HTR-8/SVneo (cell line): ENCODE results near the gene PSME4.
"Not testable (repeated sequence)": the region's sequence is repeated elsewhere in the genome, so short reads cannot be mapped to it uniquely, and the experiment has no call there.

Experiments used
- DNase-seq: peaks from one replicate; pipeline ENCODE4 v3.0.0; 2011; ENCODE audit warnings: low spot score, mixed read lengths; ENCODE audit not compliant: insufficient read length
- FAIRE-seq: peaks from 2 replicates; lab custom pipeline; 2011; peaks lifted over from hg19 to GRCh38; lab: Jason Lieb, UNC

Gene PSME4

DNA sequence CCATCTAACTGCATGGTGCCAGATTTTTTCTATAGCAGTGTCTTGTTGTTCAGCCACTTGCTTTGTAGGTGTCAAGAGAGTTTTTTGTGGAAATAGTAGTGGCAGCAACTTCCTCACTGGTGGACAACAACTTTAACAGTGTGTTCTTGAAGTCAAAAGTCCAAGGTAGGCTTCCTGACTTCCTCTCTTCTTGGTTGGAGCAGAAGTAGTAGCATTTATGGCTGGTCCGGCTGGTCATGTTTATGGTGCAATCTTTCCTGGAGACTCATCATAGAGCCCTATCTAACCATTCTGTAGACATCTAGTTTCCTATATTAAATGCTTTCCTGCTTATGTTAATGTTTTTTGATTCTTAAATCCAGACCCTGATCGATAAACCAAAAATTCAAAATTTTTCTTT, 122.7 kb downstream of the PSME4 start:
- DNase-seq (no peak), FAIRE-seq (no peak)

DNA sequence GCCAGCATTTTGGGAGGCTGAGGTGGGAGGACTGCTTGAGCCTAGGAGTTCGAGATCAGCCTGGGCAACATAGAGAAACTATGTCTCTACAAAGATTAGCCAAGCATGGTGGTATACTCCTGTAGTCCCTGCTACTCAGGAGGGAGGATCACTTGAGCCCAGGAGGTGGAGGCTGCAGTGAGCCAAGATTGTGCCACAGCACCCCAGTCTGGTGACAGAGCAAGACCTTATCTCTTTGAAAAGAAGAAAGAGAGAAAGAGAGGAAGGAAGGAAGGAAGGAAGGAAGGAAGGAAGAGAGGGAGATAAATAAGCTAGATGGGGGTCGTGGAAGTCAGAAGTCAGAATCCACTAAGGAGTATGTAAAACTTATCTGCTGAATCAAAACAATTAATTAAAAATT, 127.2 kb downstream of the PSME4 start:
- FAIRE-seq, result no peak
- no peak for DNase-seq

DNA sequence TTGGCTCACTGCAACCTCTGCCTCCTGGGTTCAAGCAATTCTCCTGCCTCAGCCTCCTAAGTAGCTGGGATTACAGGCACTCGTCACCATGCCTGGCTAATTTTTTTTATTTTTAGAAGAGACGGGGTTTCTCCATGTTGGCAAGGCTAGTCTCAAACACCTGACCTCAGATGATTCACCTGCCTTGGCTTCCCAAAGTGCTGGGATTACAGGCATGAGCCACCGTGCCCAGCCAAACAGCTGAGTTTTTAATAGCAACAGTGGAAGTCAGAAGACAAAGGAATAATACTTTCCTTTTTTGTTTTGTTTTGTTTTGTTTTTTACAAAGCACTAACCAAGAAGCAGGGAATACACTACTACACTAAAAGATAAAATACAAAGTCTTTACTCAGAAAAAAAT, 127.9 kb downstream of the PSME4 start:
- DNase-seq, result no peak
- FAIRE-seq, result no peak

DNA sequence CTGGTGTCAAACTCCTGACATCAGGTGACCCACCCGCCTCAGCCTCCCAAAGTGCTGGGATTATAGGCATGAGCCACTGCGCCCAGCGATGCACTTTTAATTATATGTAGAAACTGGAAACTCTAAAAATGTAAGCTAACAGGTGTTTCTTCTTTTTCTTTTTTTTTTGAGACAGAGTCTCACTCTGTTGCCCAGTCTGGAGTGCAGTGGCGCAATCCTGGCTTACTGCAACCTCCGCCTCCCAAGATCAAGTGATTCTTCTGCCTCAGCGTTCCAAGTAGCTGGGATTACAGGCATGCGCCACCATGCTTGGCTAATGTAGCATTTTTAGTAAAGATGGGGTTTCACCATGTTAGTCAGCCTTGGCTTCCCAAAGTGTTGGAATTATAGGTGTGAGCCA, 129.1 kb downstream of the PSME4 start:
- not testable (repeated sequence) for FAIRE-seq, DNase-seq

DNA sequence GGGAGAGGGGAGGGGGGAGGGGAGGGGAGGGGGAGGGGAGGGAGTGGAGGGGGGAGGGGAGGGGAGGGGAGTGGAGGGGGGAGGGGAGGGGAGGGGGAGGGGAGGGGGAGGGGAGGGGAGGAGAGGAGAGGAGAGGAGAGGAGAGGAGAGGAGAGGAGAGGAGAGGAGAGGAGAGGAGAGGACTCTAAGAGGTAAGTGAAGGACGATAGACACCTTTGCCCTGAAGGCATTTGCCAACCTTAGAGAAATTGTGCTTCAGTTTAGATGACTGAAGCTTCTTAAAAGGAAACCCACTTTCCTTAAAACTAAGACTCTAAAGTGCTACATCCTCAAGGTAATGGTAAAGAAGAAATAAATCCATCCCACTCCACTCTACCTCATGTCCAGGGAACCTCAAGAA, 130.2 kb downstream of the PSME4 start:
- DNase-seq, result no peak
- no peak for FAIRE-seq

DNA sequence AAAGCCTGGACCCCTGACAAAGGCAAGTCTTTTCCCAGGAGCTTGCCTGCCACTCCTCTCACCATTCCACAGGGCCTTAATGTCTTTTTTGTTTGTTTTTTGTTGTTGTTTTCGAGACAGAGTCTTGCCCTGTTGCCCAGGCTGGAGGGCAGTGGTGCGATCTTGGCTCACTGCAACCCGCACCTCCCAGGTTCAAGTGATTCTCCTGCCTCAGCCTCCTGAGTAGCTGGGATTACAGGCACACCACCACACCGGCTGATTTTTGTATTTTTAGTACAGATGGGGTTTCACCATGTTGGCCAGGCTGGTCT, 140.9 kb downstream of the PSME4 start:
- FAIRE-seq, DNase-seq: not testable (repeated sequence)

DNA sequence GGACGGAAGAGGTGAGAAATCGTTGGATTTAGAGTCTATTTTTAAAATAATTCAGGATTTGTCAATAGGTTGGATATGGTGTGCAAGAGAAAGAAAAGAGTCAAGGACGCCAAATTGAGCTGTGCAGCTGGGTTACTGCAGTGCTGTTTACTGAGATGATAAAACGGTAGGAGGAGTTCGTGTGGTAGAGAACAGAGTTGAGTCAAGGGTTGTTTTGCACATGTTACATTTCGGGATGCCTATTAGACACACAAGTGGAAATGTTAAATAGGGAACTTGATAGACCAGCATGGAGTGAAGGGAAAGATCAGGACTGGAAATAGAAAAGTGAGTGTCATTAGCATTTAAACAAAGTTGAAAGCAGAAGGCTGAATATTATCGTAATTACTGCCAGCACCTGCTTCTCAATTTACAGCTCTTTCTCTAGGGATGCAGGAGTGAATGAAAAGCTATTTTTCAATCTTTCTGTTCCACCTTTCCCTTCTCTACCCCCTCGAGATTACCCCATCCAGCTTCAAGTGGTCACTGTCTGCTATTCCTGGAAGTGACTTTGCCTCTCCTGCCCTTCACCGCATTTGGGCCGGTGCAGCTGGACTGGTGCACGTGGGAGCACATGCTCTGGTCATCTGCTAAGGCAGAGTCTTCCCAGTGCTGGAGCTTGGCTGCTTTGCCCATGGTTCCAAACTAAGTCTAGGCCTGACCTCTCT, 141.4 kb downstream of the PSME4 start:
- FAIRE-seq (no peak), DNase-seq (no peak)

DNA sequence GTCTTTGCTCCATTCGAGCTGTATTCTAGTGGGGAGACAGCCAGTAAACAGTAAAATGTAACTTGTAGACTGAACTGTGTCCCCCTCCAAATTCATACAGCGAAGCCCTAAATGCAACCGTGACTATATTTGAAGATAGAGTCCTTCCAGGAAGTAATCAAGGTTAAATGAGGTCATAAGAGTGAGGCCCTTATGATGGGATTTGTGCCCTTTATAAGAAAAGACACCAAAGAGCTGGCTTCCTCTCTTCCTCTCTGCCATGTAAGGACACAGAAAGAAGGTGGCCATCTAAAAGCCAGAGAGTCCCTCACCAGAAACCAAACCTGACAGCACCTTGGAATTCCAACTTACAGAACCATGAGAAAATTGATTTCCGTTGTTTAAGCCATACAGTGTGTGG, 142.5 kb downstream of the PSME4 start:
- DNase-seq, result no peak
- no peak for FAIRE-seq

DNA sequence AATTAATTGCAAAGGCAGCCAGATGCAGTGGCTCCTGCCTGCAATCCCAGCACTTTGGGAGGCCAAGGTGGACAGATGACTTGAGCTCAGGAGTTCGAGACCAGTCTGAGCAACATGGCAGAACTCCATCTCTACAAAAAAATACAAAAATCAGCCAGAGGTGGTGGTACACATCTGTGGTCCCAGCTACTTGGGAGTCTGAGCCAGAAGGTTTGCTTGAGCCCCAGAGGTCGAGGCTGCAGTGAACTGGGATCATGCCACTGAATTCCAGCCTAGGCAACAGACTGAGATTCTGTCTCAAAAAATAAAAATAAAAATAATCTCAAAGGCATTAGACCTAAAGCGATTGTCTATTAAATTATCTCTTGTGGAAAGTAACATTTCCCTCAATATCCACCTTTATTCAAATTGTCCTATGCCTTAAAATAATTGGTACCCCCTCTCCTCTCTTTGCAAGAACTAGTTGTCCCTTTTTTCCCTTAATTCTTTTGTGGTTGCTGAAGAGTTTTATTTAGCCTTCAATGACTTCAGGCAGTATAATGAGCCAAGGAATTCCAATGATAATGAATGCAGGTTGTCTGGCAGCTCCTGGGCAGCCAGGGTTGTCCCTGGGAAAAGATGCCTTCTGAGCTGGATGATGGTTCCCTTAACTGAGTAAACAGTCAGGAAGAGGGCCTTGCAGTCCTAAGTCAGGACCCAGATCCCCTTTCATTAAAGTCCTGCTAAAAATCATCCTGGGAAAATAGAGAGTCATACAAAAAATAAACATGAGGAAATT, 143.2 kb downstream of the PSME4 start:
- no peak for DNase-seq

DNA sequence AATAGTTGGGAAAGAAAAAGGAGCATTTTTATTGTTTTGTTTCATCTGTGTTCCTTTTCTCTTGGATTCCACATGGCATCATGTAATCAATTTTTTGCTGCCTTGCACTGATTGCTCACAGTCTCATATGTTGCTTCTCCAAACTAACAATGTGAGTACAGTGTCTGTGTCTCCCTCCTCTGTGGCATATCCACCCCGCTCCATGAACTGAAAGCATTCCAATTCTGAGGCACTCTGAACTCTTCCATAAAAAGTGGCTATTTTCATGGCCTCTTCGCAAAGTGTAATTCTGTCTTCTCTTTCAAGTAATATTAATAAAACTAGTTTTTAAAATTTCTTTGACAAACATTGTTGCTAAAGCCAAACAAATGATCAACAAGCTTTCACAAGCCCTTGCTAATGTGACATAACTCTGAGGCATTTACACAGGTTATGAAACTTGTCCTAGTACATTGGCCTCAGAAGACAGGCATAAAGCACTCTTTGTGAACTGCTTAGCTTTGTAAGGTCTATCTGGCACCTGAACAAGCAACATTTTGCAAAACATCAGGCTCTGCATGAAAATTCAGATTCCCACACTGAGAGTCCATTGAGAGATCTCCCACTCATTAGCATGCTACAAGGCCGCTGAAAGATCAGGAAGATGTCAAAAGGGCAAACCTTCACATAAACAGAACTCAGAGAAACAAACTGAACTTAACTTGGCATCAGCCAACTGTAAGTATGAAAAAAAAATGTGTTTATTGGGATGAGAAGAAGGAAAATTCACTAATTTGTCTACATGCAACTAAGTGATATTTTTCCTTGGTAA, 144.0 kb downstream of the PSME4 start:
- no peak for DNase-seq

More for the DNA sequence above, 143.2 kb downstream of the PSME4 start:
- FAIRE-seq, result no peak

DNA sequence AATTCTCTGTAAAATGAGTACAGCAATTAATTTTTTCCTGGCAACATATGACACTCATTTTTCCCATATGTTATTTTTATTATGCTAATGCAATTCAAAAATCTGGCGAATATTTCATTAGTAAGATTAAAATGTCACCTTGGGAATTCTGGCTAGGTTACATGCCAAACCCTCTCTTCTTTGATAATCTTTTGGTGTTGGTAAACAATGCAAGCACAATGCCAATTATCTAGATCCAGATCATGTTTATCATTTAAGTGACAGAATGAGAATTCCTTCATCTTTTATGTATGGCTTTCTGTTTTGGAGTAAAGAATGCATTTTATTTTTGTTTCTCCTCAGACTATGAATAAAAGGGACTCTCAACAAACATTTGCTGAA, 144.8 kb downstream of the PSME4 start:
- FAIRE-seq, result no peak
- no peak for DNase-seq

More for the DNA sequence above, 144.0 kb downstream of the PSME4 start:
- no peak for FAIRE-seq

DNA sequence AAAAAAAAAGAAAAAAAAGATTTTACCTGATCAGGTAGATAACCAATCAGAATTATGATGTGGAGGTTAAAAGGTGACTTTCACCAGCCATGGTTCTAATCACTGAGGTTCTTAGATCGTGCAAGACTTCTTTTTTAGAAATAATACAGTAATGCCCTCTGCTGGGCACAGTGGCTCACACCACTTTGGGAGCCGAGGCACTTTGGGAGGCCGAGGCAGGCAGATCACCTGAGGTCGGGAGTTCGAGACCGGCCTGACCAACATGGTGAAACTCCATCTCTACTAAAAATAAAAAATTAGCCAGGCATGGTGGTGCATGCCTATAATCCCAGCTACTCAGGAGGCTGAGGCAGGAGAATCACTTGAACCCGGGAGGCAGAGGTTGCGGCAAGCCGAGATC, 147.2 kb downstream of the PSME4 start:
- not testable (repeated sequence) for DNase-seq, FAIRE-seq

DNA sequence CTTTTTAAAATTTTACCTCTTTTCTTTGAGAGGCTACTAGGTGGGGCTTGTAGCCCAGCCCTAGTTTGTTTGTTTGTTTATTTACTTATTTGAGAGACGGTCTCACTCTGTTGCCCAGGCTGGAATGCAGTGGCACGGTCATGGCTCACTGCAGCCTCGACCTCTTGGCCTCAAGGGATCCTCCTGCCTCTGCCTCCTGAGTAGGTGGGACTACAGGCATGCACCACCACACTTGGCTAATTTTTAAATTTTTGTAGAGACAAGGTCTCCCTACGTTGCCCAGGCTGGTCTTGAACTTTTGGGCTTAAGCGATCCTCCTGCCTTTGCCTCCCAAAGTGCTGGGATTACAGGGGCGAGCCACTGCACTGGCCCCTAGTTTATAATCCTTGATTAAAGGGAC, 149.0 kb downstream of the PSME4 start:
- DNase-seq (no peak), FAIRE-seq (no peak)

DNA sequence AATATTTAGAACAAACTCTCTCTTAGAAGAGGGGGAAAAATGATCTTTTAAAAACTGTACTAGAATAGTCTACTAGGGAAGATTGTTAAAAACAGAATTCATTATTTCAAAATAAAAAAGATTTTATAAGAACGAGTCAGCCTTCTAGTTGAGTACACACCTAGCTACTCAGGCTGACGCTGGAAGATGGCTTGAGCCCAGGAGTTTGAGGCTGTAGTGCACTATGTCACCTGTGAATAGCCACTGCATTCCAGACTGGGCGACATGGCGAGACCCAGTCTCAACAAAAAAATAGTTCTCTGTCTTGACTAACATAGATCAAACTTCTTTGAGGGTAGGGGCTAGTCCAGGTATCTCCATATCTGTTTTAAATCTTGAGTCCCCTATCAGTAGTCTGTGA, 150.1 kb downstream of the PSME4 start:
- FAIRE-seq, result no peak
- DNase-seq, result no peak

DNA sequence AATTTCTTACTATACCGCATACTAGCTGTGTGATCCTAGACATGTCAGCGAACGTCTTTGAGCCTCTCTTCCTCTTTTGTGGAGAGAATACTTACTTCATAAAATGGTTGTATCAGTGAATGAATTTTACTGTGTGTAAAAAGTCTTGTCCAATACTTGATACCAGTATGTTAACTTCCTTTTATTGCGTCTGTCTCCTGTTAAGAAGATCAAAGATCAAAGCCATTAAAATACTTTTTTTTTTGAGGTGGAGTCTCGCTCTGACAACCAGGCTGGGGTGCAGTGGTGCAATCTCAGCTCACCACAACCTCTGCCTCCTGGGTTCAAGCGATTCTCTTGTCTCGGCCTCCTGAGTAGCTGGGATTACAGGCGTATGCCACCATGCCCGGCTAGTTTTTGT, 150.7 kb downstream of the PSME4 start:
- DNase-seq (no peak), FAIRE-seq (no peak)

DNA sequence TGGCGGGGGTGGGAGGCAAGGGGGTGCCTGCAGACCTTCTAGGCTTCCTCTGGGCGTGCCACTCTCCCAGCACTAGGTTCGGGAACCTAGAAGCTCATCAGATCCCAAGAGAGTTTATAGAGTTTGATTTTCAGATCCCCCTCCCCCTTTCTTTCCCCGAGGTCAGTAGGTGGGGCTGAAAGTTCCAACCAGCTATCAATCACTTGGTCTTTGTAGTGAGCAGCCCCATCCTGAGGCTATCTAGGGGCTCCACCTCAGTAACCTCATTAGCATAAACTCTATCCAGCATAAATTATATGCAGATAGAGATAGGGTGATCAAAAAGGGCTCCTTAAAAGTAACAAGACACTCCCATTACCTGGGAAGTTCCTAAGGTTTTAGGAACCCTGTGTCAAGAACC, 151.2 kb downstream of the PSME4 start:
- DNase-seq (no peak), FAIRE-seq (no peak)

DNA sequence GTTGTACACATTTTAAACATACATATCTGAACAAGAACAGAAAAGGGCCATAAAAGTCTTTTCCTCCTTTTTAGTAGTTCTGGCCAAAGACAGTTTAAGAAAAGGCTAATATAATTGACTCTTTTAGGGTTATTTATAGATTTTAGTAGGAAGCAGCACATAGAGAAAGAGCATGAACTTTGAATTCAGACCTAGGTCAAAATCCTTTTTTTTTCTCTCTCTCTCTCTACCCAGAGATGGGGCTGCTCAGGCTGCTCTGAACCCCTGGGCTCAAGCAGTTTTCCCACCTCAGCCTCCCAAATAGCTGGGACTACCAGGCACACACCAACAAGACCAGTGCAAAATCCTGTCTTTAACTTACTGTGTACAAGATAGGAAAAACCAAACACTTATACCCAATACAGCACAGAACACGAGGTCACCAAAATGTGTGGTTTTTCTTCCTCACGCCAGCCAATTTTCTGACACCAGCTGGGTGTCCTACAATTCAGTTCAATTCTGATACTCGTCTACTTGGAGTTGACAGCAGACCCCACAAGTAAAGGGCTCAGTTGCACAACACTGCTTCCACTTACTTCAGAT, 151.8 kb downstream of the PSME4 start:
- DNase-seq (no peak), FAIRE-seq (no peak)
